ENCODE results near the gene DPY19L3. TPM values are rescaled to one million over a fixed set of nuclear protein-coding genes. Genes with fewer than 3 reads are reported as not detected.

DPY19L3 gene
- total RNA-seq, 5 donors from 2014 or later (not counting 1 experiment from before 2014, with no cell fraction given), result 11.1 to 17.4 (median 15.5) TPM

GRCh38 chr19:32363175-32363574 is 42.4 kb upstream of the DPY19L3 start:
- DNase-seq, result no peak
- no peak overlapping the region for H3K27ac Mint-ChIP-seq
- no peaks in the 10 kb centered on the region for H3K9me3 Mint-ChIP-seq
- peaks cover 69 to 84% (median 82%) of the 10 kb centered on the region in 3 donors for H3K4me1 Mint-ChIP-seq
- Histone ChIP-seq H3K36me3 (ENCODE audit: control insufficient read depth in 2 of 2, extremely low read depth in 1 of 2, insufficient read depth in 1 of 2, low read length in 1 of 2) (peaks cover 16 to 73% of the 10 kb centered on the region in 2 donors), H3K27me3 (replicated peaks in 1 of 2; ENCODE audit: control insufficient read depth in 2 of 2, extremely low read depth in 1 of 2, insufficient read depth in 2 of 2, low read length in 1 of 2) (no peaks in the 10 kb centered on the region), H3K27ac (ENCODE audit: low read length) (no peak overlapping the region), H3K9me3 (no peaks in the 10 kb centered on the region), H3K4me3 (ENCODE audit: control insufficient read depth in 1 of 2, extremely low read depth in 1 of 2, low read length in 1 of 2) (no peak overlapping the region), H3K4me1 (ENCODE audit: control insufficient read depth in 1 of 2, extremely low read depth in 1 of 2, insufficient read depth in 2 of 2, low read length in 2 of 2) (peaks cover 0 to 3% of the 10 kb centered on the region in 2 experiments)
- peaks cover 79% of the 10 kb centered on the region for H3K36me3 Mint-ChIP-seq
- H3K27me3 Mint-ChIP-seq, result no peaks in the 10 kb centered on the region
- CTCF ChIA-PET, result no interaction called here
- no peak overlapping the region for H3K4me3 Mint-ChIP-seq
- no peak for ATAC-seq (replicated peaks in 1 of 4)
- no CpG with 5 or more reads among the region's 3 CpGs for WGBS (ENCODE audit: insufficient coverage)
- POLR2A ChIA-PET, result no interaction called here

GRCh38 chr19:32363632-32364031 is 41.9 kb upstream of the DPY19L3 start:
- Mint-ChIP-seq H3K27me3 (no peaks in the 10 kb centered on the region), H3K36me3 (peaks cover 81% of the 10 kb centered on the region), H3K9me3 (no peaks in the 10 kb centered on the region), H3K4me3 (no peak overlapping the region), H3K27ac (no peak overlapping the region), H3K4me1 (peaks cover 73 to 84% (median 83%) of the 10 kb centered on the region in 3 donors)
- no peak overlapping the region for H3K27ac ChIP-seq (ENCODE audit: low read length)
- ChIA-PET CTCF (no interaction called here), POLR2A (no interaction called here)
- ATAC-seq (replicated peaks in 1 of 4) (no peak), DNase-seq (no peak)
- no peaks in the 10 kb centered on the region for H3K4me1 ChIP-seq (ENCODE audit: control insufficient read depth in 1 of 2, extremely low read depth in 1 of 2, insufficient read depth in 2 of 2, low read length in 2 of 2)
- no peaks in the 10 kb centered on the region for H3K27me3 ChIP-seq (replicated peaks in 1 of 2; ENCODE audit: control insufficient read depth in 2 of 2, extremely low read depth in 1 of 2, insufficient read depth in 2 of 2, low read length in 1 of 2)
- H3K4me3 ChIP-seq (ENCODE audit: control insufficient read depth in 1 of 2, extremely low read depth in 1 of 2, low read length in 1 of 2), result no peak overlapping the region
- WGBS (ENCODE audit: insufficient coverage), result no CpG with 5 or more reads among the region's 3 CpGs
- no peaks in the 10 kb centered on the region for H3K9me3 ChIP-seq
- peaks cover 17 to 70% of the 10 kb centered on the region in 2 donors for H3K36me3 ChIP-seq (ENCODE audit: control insufficient read depth in 2 of 2, extremely low read depth in 1 of 2, insufficient read depth in 1 of 2, low read length in 1 of 2)

GRCh38 chr19:32364040-32364439 is 41.5 kb upstream of the DPY19L3 start:
- H3K27ac ChIP-seq (ENCODE audit: low read length), result no peak overlapping the region
- Mint-ChIP-seq H3K36me3 (peaks cover 77% of the 10 kb centered on the region), H3K9me3 (no peaks in the 10 kb centered on the region), H3K27ac (no peak overlapping the region), H3K4me1 (peaks cover 73 to 83% (median 82%) of the 10 kb centered on the region in 3 donors), H3K27me3 (no peaks in the 10 kb centered on the region), H3K4me3 (no peak overlapping the region)
- ChIA-PET POLR2A (interaction anchor here in 1 of 2 donors (0.6 kb wide), 1 partner anchor 20 kb away, joined by 3 read pairs; no protein-coding TSS in a partner anchor), CTCF (no interaction called here)
- ATAC-seq (replicated peaks in 1 of 4) (no peak), DNase-seq (no peak)
- H3K4me1 ChIP-seq (ENCODE audit: control insufficient read depth in 1 of 2, extremely low read depth in 1 of 2, insufficient read depth in 2 of 2, low read length in 2 of 2), result no peaks in the 10 kb centered on the region
- no peaks in the 10 kb centered on the region for H3K9me3 ChIP-seq
- peaks cover 17 to 68% of the 10 kb centered on the region in 2 donors for H3K36me3 ChIP-seq (ENCODE audit: control insufficient read depth in 2 of 2, extremely low read depth in 1 of 2, insufficient read depth in 1 of 2, low read length in 1 of 2)
- no peak overlapping the region for H3K4me3 ChIP-seq (ENCODE audit: control insufficient read depth in 1 of 2, extremely low read depth in 1 of 2, low read length in 1 of 2)
- H3K27me3 ChIP-seq (replicated peaks in 1 of 2; ENCODE audit: control insufficient read depth in 2 of 2, extremely low read depth in 1 of 2, insufficient read depth in 2 of 2, low read length in 1 of 2), result no peaks in the 10 kb centered on the region
- no CpG with 5 or more reads among the region's 1 CpG for WGBS (ENCODE audit: insufficient coverage)

GRCh38 chr19:32367063-32367462 is 38.5 kb upstream of the DPY19L3 start:
- Mint-ChIP-seq H3K4me3 (no peak overlapping the region), H3K27me3 (no peaks in the 10 kb centered on the region), H3K36me3 (peaks cover 82% of the 10 kb centered on the region), H3K27ac (no peak overlapping the region), H3K4me1 (peaks cover 67 to 76% (median 72%) of the 10 kb centered on the region in 3 donors), H3K9me3 (no peaks in the 10 kb centered on the region)
- 100% methylated on average over 3 of the region's 6 CpGs for WGBS (ENCODE audit: insufficient coverage)
- no peaks in the 10 kb centered on the region for H3K27me3 ChIP-seq (replicated peaks in 1 of 2; ENCODE audit: control insufficient read depth in 2 of 2, extremely low read depth in 1 of 2, insufficient read depth in 2 of 2, low read length in 1 of 2)
- CTCF ChIA-PET, result interaction anchor here in 1 of 2 donors (0.6 kb wide), 1 partner anchor 202 kb away, joined by 4 read pairs; no protein-coding TSS in a partner anchor
- H3K4me1 ChIP-seq (ENCODE audit: control insufficient read depth in 1 of 2, extremely low read depth in 1 of 2, insufficient read depth in 2 of 2, low read length in 2 of 2), result no peaks in the 10 kb centered on the region
- H3K4me3 ChIP-seq (ENCODE audit: control insufficient read depth in 1 of 2, extremely low read depth in 1 of 2, low read length in 1 of 2), result no peak overlapping the region
- H3K36me3 ChIP-seq (ENCODE audit: control insufficient read depth in 2 of 2, extremely low read depth in 1 of 2, insufficient read depth in 1 of 2, low read length in 1 of 2), result peaks cover 15 to 68% of the 10 kb centered on the region in 2 donors
- H3K9me3 ChIP-seq, result no peaks in the 10 kb centered on the region
- ATAC-seq (replicated peaks in 1 of 4) (no peak), DNase-seq (no peak)
- no peak overlapping the region for H3K27ac ChIP-seq (ENCODE audit: low read length)
- POLR2A ChIA-PET, result no interaction called here

GRCh38 chr19:32367948-32368536 is 37.5 kb upstream of the DPY19L3 start:
- Mint-ChIP-seq H3K9me3 (peaks cover 0 to 4% (median 0%) of the 10 kb centered on the region in 3 donors), H3K27me3 (no peaks in the 10 kb centered on the region), H3K36me3 (peaks cover 83% of the 10 kb centered on the region), H3K4me1 (peaks cover 58 to 66% (median 62%) of the 10 kb centered on the region in 3 donors), H3K4me3 (no peak overlapping the region), H3K27ac (peak overlapping the region; percentile 17 to 23)
- Histone ChIP-seq H3K9me3 (no peaks in the 10 kb centered on the region), H3K36me3 (ENCODE audit: control insufficient read depth in 2 of 2, extremely low read depth in 1 of 2, insufficient read depth in 1 of 2, low read length in 1 of 2) (peaks cover 14 to 69% of the 10 kb centered on the region in 2 donors), H3K4me1 (ENCODE audit: control insufficient read depth in 1 of 2, extremely low read depth in 1 of 2, insufficient read depth in 2 of 2, low read length in 2 of 2) (no peaks in the 10 kb centered on the region), H3K4me3 (ENCODE audit: control insufficient read depth in 1 of 2, extremely low read depth in 1 of 2, low read length in 1 of 2) (no peak overlapping the region), H3K27me3 (replicated peaks in 1 of 2; ENCODE audit: control insufficient read depth in 2 of 2, extremely low read depth in 1 of 2, insufficient read depth in 2 of 2, low read length in 1 of 2) (no peaks in the 10 kb centered on the region), H3K27ac (ENCODE audit: low read length) (no peak overlapping the region)
- no peak for ATAC-seq (replicated peaks in 1 of 4)
- ChIA-PET CTCF (no interaction called here), POLR2A (no interaction called here)
- DNase-seq, result no peak
- WGBS (ENCODE audit: insufficient coverage), result 96% methylated on average over 2 of the region's 3 CpGs

- H3K27ac Mint-ChIP-seq, result no peak overlapping the region
These were observed 36.8 kb upstream of the DPY19L3 start for GRCh38 chr19:32368787-32369186.

More at GRCh38 chr19:32368787-32369186, 36.8 kb upstream of the DPY19L3 start:
- Histone ChIP-seq H3K27ac (ENCODE audit: low read length) (no peak overlapping the region), H3K27me3 (replicated peaks in 1 of 2; ENCODE audit: control insufficient read depth in 2 of 2, extremely low read depth in 1 of 2, insufficient read depth in 2 of 2, low read length in 1 of 2) (no peaks in the 10 kb centered on the region), H3K36me3 (ENCODE audit: control insufficient read depth in 2 of 2, extremely low read depth in 1 of 2, insufficient read depth in 1 of 2, low read length in 1 of 2) (peaks cover 9 to 69% of the 10 kb centered on the region in 2 donors), H3K4me3 (ENCODE audit: control insufficient read depth in 1 of 2, extremely low read depth in 1 of 2, low read length in 1 of 2) (no peak overlapping the region), H3K9me3 (no peaks in the 10 kb centered on the region), H3K4me1 (ENCODE audit: control insufficient read depth in 1 of 2, extremely low read depth in 1 of 2, insufficient read depth in 2 of 2, low read length in 2 of 2) (no peaks in the 10 kb centered on the region)
- CTCF ChIA-PET, result no interaction called here
- peaks cover 84% of the 10 kb centered on the region for H3K36me3 Mint-ChIP-seq
- POLR2A ChIA-PET, result no interaction called here
- H3K4me1 Mint-ChIP-seq, result peaks cover 50 to 59% (median 58%) of the 10 kb centered on the region in 3 donors
- no peak for ATAC-seq (replicated peaks in 1 of 4)
- H3K4me3 Mint-ChIP-seq, result no peak overlapping the region
- H3K27me3 Mint-ChIP-seq, result no peaks in the 10 kb centered on the region
- WGBS (ENCODE audit: insufficient coverage), result no CpG with 5 or more reads among the region's 2 CpGs
- H3K9me3 Mint-ChIP-seq, result peaks cover 0 to 4% (median 0%) of the 10 kb centered on the region in 3 donors
- no peak for DNase-seq
